OCI-LY1 (cell line): ENCODE results near the gene TNNC1.

Source experiments
- H2AFZ ChIP-seq: fragments of 200-600 bp; sonication (generic), shearing (Covaris generic); 2 replicates; pipeline ENCODE4 v1.6.0; 2014; ENCODE audit warnings: antibody characterized with exemption, mild to moderate bottlenecking, low read length
- H3F3A ChIP-seq: fragments of 200-600 bp; sonication (generic), shearing (Covaris generic); 2 replicates; pipeline ENCODE4 v1.6.0; 2014; ENCODE audit warnings: mild to moderate bottlenecking, antibody characterized with exemption, low read length, moderate library complexity; ENCODE audit not compliant: insufficient read depth
- H3K27ac ChIP-seq: fragments of 200-600 bp; sonication (generic); 2 replicates; pipeline ENCODE4 v1.5.1; 2014; ENCODE audit warnings: low read length, mixed run types, mild to moderate bottlenecking, low read depth; ENCODE audit not compliant: poor library complexity, severe bottlenecking
- H3K27me3 ChIP-seq: fragments of 200-600 bp; sonication (generic); 2 replicates; pipeline ENCODE4 v1.6.0; 2014; ENCODE audit warnings: antibody characterized with exemption, mild to moderate bottlenecking, low read length, moderate library complexity; ENCODE audit not compliant: insufficient read depth
- H3K36me3 ChIP-seq: fragments of 200-600 bp; sonication (generic); 2 replicates; pipeline ENCODE4 v1.6.1; 2014; ENCODE audit warnings: mild to moderate bottlenecking, antibody characterized with exemption, low read length, moderate library complexity, mixed read lengths; ENCODE audit not compliant: insufficient read depth
- H3K4me1 ChIP-seq: fragments of 200-600 bp; sonication (generic); 2 replicates; pipeline ENCODE4 v1.5.1; 2014; ENCODE audit warnings: mild to moderate bottlenecking, low read length, moderate library complexity; ENCODE audit not compliant: insufficient read depth, severe bottlenecking
- H3K4me2 ChIP-seq: fragments of 200-600 bp; sonication (generic), shearing (Covaris generic); 2 replicates; pipeline ENCODE4 v1.6.1; 2014; ENCODE audit warnings: low read length
- H3K4me3 ChIP-seq: fragments of 200-600 bp; sonication (generic); 2 replicates; pipeline ENCODE4 v1.5.1; 2014; ENCODE audit warnings: low read length, low read depth, mild to moderate bottlenecking, mixed read lengths; ENCODE audit not compliant: poor library complexity, severe bottlenecking
- H3K79me2 ChIP-seq: fragments of 200-600 bp; shearing (Covaris generic); 2 replicates; pipeline ENCODE4 v1.6.1; 2016; ENCODE audit warnings: mixed run types, low read length, mixed read lengths; ENCODE audit not compliant: insufficient read depth
- H3K9ac ChIP-seq: fragments of 200-600 bp; sonication (generic), shearing (Covaris generic); 2 replicates; pipeline ENCODE4 v1.6.1; 2014; ENCODE audit warnings: mild to moderate bottlenecking, low read length, mixed read lengths
- H3K9me2 ChIP-seq: fragments of 200-600 bp; sonication (generic), shearing (Covaris generic); 2 replicates; pipeline ENCODE4 v1.6.1; 2014; ENCODE audit warnings: low read depth, mild to moderate bottlenecking, low read length, mixed read lengths
- H3K9me3 ChIP-seq: fragments of 200-600 bp; shearing (Covaris generic); 2 replicates; pipeline ENCODE4 v1.6.1; 2014; ENCODE audit warnings: low read length, mixed read lengths
- H4K20me1 ChIP-seq: fragments of 200-600 bp; sonication (generic), shearing (Covaris generic); 2 replicates; pipeline ENCODE4 v1.6.0; 2016; ENCODE audit warnings: mild to moderate bottlenecking, low read length; ENCODE audit not compliant: insufficient read depth
- CTCF ChIP-seq: fragments of 200-600 bp; sonication (generic), shearing (Covaris generic); IDR thresholded peaks from 2 replicates; pipeline ENCODE4 v1.5.1; 2017; ENCODE audit warnings: mild to moderate bottlenecking, antibody characterized with exemption, low read length, moderate library complexity, mixed read lengths
- EZH2 ChIP-seq: fragments of 200-600 bp; sonication (generic), shearing (Covaris generic); IDR thresholded peaks from 2 replicates; pipeline ENCODE4 v1.8.0; 2017; ENCODE audit warnings: borderline replicate concordance, mixed run types, mild to moderate bottlenecking, antibody characterized with exemption, low read length, moderate library complexity, mixed read lengths

Gene TNNC1

DNA sequence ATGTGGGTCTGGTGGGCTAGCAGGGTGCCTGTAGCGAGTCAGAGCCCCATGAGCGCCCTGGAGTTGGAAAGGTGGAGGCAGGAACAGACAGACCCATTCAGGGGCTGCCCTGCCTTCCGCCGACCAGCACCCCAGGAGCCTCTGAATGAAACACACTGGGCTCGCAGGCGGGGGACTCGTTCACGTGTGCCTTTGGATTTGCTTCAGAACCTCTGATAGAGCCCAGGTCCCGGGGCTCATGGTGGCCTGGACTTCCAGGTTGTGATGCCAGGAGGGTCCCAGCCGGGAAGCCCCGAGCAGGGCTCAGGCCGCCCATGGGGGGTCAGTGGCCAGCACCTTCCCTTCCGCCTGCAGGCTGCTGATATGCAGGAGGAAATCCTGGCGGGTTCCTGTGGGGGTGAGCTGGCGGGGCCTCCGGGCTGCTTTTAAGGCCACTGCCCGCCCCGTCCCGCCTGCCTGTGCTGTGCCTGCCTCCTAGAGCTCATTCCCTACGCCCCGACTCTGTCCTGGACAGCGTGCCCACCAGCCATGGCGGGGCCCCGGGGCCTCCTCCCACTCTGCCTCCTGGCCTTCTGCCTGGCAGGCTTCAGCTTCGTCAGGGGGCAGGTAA lies 41.1 kb upstream of the TNNC1 start, which contains the start of gene STAB1:
STAB1 (plus strand) TSS at position 453 of the 610 bp plus-strand sequence; CDS start at position 529, 76 bp downstream.
- Histone ChIP-seq H3F3A (no peaks in the 10 kb centered on the region), H2AFZ (no peak within 1 kb of the TSS), H3K4me3 (no peak within 1 kb of the TSS), H3K9ac (no peak within 1 kb of the TSS), H3K27ac (no peak within 1 kb of the TSS), H3K79me2 (no peaks in the 10 kb centered on the region), H3K9me3 (no peaks in the 10 kb centered on the region), H3K4me1 (no peaks in the 10 kb centered on the region), H3K9me2 (no peaks in the 10 kb centered on the region), H4K20me1 (no peaks in the 10 kb centered on the region), H3K36me3 (peaks cover 32% of the 10 kb centered on the region; the same call in 1 of the 2 replicates), H3K27me3 (no peaks in the 10 kb centered on the region; the same call in 1 of the 2 replicates), H3K4me2 (no peak within 1 kb of the TSS)
- TF ChIP-seq CTCF (no peak), EZH2 (no peak)

DNA sequence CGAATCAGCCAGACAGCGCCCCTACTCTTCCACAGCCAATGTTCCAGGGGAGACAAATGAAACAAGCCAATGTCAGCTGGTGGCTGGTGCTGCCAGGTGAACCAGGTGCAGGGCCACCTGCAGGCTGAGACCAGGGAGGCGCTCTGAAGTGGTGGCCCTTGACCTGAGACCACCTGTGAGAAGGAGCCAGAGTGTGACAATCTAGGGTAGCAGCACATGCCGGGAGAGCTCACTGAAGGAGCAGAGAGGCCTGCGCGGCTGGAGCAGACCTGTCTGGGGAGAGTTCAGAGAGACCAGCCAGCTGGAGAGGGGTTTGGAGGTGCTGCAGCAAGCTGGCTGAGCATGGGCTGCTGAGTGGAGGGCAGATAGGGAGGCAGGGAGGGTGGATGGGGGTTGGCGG lies 40.6 kb upstream of the TNNC1 start:
- H3K4me3 ChIP-seq, result no peak overlapping the region
- H3K4me1 ChIP-seq, result no peaks in the 10 kb centered on the region
- H3K9me2 ChIP-seq, result no peaks in the 10 kb centered on the region
- no peak overlapping the region for H3K27ac ChIP-seq
- no peaks in the 10 kb centered on the region for H3K79me2 ChIP-seq
- no peak overlapping the region for H2AFZ ChIP-seq
- no peaks in the 10 kb centered on the region for H4K20me1 ChIP-seq
- peaks cover 38% of the 10 kb centered on the region; the same call in 1 of the 2 replicates for H3K36me3 ChIP-seq
- no peaks in the 10 kb centered on the region; the same call in 1 of the 2 replicates for H3K27me3 ChIP-seq
- no peaks in the 10 kb centered on the region for H3K9me3 ChIP-seq
- TF ChIP-seq CTCF (no peak), EZH2 (no peak)
- no peaks in the 10 kb centered on the region for H3F3A ChIP-seq
- H3K9ac ChIP-seq, result no peak overlapping the region
- no peak overlapping the region for H3K4me2 ChIP-seq

DNA sequence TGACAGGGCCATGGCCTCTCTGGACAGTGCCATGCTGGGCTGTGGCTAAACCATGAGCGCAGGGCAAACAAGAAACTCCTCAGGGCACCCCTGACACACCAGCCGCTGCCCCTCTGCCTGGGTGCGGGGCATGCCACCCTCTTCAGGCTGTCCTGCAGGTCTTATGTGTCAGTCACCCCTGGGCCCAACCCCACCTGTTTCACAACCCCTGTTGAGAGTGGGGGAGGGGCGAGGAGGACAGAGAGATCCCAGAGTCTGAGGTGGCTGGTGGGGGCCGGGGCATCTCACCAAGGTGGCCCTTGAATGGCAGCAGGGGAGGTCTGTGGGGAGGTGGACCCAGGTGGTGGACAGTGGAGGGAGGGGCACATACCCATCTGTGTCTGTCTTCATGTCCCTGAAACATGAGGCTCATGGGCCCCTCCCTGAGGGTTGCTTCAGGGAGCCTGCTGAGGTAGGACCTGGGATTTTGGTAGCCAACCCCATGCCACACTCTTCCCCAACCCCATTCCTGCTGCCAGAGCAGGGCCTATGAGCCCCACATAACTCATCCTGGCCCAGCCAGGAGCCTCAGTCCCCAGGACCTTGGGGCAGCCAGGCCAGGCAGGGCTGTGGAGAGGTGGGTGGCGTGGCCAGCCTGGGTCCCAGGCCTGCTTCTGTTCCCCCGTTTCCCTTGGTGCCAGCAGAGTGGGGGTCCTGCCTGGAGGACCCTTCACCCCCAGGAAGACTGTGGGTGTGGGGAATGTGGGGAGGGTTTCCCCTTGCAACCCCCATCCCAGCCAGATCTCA lies 39.6 kb upstream of the TNNC1 start:
- H3K79me2 ChIP-seq, result no peaks in the 10 kb centered on the region
- no peak overlapping the region for H3K4me2 ChIP-seq
- no peaks in the 10 kb centered on the region for H4K20me1 ChIP-seq
- no peaks in the 10 kb centered on the region for H3K4me1 ChIP-seq
- no peaks in the 10 kb centered on the region for H3K9me3 ChIP-seq
- H3K27me3 ChIP-seq, result no peaks in the 10 kb centered on the region; the same call in 1 of the 2 replicates
- no peak overlapping the region for H2AFZ ChIP-seq
- H3K9ac ChIP-seq, result no peak overlapping the region
- no peak overlapping the region for H3K27ac ChIP-seq
- H3F3A ChIP-seq, result no peaks in the 10 kb centered on the region
- TF ChIP-seq EZH2, result no peak
- no peak for TF ChIP-seq CTCF
- H3K9me2 ChIP-seq, result no peaks in the 10 kb centered on the region
- no peak overlapping the region for H3K4me3 ChIP-seq
- H3K36me3 ChIP-seq, result peaks cover 46% of the 10 kb centered on the region; the same call in 1 of the 2 replicates
